Pons (tissue), 1 donor: ENCODE measurements around the gene TMEM208.
A peak's percentile ranks its signal among the peaks of the same experiment; 100 is the strongest.

Source experiments
- DNase-seq: peaks from one replicate; pipeline ENCODE4 v3.0.0-alpha.2; 2016; ENCODE audit warnings: low spot score

TMEM208 gene

GRCh38 chr16:67209565-67209964, 17.4 kb upstream of the TMEM208 start:
- DNase-seq = no peak

DNA sequence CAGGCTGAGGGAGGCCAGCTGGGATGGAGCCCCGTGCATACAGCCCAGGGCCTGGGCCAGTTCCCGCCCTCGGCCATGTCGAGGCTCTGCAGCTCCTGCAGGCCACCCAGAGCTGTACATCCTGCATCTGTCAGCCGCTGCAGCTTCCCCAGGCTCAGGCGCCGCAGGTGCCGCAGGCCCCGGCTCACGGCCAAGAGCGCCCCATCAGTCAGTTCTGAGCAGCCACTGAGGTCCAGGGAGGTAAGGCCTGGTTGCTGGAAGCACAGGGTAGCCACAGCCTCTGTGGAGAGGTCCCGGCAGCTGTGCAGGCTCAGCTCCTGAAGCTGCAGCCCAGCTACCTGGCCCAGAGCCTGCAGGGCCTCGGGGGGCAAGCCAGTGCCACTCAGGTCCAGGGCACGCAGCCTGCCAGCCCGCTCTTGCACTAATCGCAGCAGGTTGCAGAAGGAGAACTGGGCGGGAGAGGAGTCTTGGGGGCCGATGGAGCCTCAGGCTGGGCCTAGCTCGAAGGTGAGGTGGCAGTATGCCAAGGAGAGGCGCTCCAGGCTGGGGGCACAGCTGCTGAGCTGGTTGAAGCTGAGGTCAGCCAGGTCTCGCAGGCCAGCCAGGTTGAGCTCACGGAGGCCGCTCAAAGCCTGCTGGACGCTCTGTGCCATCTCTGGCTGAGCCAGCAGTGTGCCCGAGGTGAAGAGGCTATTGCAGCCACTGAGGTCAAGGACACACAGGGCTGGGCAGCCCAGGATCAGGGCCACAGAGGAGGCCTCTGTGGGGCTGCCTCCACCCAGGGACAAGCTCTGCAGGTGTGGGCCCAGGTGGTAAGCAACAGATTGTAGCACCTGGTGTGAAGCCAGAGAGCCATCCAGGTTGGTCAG, 16.6 kb upstream of the TMEM208 start:
- no peak for DNase-seq

DNA sequence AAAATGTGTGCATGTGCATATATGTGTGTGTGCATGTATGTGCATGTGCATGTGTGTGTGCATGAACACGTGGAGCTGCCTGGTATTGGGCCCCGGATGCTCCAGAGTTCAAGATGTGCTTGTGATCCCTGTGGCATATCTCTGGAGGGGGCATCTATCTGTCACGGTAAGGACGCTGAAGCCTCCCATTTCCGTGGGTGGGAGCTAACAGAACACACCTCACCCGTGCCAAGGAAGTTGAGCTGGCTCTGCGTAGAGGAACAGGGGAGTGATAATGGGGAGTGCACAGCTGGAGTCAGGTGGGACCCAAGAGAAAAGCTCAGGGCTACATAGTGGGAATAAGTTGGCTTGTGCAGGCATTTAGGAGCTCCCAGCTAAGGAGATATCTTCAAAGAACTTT, 15.3 kb upstream of the TMEM208 start:
- DNase-seq = no peak

- DNase-seq = no peak
Observed at GRCh38 chr16:67212766-67213165, 14.2 kb upstream of the TMEM208 start.

- DNase-seq = no peak
Observed at GRCh38 chr16:67213197-67214019, 13.5 kb upstream of the TMEM208 start.

DNA sequence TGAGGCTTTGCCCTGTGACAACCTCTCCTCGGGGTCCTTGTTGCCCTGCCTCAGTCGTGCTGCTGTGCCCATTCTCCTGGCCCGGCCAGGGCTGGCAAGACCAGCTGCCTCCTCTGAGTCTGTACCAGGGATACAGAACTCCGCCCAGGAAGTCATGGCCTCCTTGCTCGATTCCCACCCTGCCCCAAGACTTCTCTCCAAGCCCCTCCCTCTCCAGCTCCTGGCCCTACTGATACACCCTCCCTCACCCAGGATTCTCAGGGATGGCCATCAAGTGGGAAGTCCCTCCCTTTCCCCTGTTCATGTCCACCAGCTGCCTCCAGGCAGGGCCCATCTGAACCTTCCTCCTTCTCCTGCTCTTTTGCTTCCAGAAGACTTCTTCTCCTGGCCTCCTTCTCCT, 11.2 kb upstream of the TMEM208 start:
- DNase-seq = no peak

DNA sequence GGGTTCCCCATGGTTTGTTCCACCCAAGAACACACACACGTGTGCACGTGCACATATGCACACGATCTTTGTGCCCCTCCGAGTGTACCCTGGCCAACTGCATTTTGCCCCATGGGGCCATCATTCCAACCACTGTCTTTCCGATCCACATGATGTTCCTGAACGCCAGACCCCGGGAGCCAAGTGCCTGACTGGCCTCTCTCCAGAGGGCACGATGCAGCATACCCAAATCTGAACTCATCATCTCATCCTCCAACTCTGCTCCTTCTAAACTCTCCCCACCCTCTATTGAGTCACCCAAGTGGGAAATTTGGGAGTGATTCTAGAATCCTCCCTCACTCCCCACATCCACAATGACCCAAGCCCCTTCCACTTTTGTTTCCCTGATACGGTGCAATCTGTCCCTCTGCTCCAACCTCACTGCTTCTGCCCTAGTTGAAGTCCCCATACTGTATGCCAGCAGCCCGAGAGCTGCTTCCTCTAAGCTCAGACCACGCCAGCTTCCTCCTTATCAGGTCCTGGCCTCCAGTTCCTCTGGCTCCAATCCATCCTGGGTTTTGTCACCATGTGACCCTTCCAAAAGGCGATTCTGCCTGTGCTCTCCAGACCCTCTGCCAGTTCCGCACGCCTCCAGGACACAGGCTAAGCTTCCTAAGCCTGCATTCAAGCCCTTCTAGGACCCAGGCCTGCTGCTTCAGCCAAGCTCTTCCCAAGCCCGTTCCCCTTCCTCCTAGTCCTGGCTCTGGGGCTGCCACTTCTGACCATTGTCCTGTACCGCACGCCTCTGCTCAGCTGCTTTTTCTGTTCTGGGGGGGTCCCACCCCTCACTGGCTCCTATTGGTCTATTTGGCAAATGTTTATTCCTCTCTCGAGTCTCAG, 10.1 kb upstream of the TMEM208 start:
- peak; percentile 59 for DNase-seq

- DNase-seq = no peak
Observed at GRCh38 chr16:67223992-67224391, 2.9 kb upstream of the TMEM208 start.

- no peak for DNase-seq
Observed at GRCh38 chr16:67226295-67226803, 581 bp upstream of the TMEM208 start.

DNA sequence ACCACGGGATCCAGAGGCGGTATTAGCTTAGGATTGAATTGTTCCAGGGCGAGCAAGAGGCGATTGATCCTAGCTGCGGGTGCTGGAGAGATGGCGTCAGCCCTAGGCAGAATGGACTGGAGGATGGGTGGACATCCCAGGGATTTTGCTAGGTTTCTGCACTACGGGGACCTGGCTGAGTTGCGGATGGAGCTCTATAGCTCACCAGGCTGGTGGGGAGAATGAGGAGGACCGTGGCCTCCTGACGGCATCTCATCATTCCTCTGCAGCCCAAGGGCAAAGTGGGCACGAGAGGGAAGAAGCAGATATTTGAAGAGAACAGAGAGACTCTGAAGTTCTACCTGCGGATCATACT, 614 bp downstream of the TMEM208 start:
- DNase-seq = no peak

- no peak for DNase-seq
Observed at GRCh38 chr16:67228034-67228785, 1.3 kb downstream of the TMEM208 start.

GRCh38 chr16:67228905-67229304, 2.0 kb downstream of the TMEM208 start:
- DNase-seq = no peak

- no peak for DNase-seq
Observed at GRCh38 chr16:67229906-67230808, 3.2 kb downstream of the TMEM208 start.

GRCh38 chr16:67230809-67231660, 4.1 kb downstream of the TMEM208 start:
- DNase-seq = no peak

DNA sequence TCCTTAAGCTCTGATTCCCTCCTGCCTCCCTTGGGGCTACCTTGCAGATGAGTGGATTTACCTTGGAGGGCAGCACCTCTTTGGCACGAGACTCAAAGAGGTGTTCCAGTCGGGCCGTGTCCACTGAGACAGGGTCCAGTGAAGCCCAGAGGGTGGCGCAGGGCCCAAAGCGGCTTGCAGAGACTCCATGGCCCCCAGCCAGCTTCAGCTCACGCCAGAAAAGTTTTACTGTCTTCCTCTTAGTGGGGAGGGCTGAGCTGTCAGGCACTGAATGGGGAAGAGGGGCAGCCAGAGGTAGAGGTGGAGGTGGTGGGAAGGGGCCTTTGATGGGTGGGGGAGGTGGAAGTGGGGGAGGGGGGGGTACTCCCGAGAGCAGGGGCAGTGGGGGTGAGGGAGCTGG, 6.7 kb downstream of the TMEM208 start:
- no peak for DNase-seq

DNA sequence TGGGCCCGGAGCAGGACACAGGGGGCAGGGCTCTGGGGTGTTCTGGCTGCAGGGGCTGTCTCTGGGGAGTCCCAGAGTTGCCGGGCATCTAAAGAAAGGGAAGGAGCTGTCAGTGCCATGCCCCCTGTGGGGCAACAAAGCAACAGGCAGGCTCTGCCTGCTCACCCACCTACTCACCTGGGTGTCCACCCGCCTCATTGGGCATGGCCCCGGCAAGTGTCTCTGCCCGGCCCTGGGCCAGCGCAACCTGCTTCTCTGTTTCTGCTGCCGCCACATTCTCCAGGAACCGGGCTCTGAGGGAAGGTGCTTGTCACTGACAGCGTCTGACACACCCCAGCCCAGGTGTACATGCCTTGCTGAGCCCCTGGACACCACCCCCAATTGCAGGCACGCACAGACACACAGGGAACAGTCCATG, 7.3 kb downstream of the TMEM208 start:
- DNase-seq = no peak

DNA sequence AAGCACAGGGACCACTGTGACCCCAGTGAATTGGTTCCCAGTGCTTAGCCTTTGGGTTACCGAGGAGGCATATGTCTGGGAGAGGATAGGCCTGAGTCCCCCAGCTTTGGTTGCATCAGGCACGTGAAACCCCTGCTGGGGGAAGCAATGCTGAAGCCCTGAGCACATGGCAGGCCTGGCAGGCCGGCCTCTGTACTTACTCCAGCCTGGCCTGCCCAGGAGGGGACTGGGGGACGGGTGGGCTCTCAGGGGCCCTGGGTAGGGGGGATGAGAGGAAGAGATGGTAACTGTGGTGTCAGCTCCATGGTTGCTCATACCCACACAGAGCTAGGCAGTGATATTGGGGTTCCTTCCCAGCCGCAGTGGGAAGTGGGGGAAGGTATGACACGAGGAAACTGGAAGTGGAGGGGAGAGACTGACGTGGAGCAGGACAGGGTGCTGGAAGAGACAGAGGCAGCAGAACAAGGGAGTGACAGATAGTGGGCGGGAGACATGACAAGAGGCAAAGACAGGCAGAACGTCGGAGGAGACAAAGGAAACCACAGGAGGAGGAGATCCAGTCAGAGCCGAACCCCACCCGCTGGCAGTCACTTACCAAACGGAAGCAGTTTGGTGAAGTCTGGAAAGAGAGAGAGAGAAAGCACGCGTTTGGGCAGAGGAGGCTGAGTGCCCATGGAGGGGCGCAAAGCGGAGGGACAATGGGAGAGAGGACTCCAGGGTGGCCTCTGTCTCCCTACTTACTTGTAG, 9.1 kb downstream of the TMEM208 start:
- DNase-seq = no peak

DNA sequence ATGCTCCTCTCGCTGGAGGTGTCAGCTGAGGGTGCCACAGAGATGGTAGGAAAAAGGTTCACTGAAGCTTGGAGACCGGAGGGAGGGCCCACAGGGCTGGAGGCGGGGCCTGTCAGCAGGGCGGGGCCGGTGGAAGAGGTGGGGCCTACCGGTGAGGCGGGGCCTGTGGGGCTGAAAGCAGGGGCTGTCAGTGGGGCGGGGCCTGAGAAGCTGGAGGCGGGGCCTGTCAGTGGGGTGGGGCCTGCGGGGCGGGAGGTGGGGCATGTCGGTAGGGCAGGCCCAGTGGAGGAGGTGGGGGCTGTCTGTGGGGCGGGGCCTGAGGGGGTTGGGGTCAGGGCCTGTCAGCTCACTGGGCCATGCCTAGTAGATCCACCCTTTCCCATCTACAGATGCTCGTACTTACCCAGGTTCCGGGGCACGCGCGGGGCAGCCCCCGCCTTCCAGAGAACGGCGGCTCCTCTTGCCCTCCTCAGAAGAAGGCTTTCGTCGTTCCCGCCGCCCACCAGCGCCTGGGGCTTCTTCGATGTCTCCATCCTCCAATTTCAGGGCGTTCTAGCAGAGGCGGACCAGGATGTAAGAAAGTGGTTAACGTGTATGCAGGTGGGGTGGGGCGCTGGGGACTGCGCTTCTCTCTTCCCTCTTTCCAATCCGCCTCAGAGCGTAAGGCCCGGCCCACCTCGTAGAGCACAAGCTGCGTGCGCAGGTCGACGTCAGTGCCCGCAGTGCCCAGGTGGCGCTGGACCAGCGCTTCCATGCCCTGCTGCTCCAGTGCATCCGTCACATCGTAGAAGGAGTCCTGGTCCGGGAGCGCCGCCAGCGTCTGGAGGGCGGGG, 9.8 kb downstream of the TMEM208 start:
- DNase-seq = no peak
